Brain microvascular endothelial cell (primary cell): ENCODE results near the gene XXYLT1.

ENCODE experiments used
- DNase-seq: peaks from one replicate; pipeline ENCODE4 v3.0.0-alpha.2; 2020
- H3K27ac ChIP-seq: fragments of 250-450 bp; sonication (Bioruptor Pico); 2 replicates; pipeline ENCODE4 v1.5.1; 2020; ENCODE audit warnings: mild to moderate bottlenecking, moderate library complexity
- H3K27me3 ChIP-seq: fragments of 250-450 bp; sonication (Bioruptor Pico); replicated peaks from 2 replicates; pipeline ENCODE4 v1.5.1; 2020; ENCODE audit warnings: mild to moderate bottlenecking
- H3K36me3 ChIP-seq: fragments of 250-450 bp; sonication (Bioruptor Pico); replicated peaks from 2 replicates; pipeline ENCODE4 v1.5.1; 2020; ENCODE audit warnings: mild to moderate bottlenecking
- H3K4me3 ChIP-seq: 2 replicates; pipeline ENCODE4 v1.5.1; 2011; ENCODE audit warnings: low read depth, mild to moderate bottlenecking, control low read depth, low read length, moderate library complexity
- CTCF ChIP-seq: IDR thresholded peaks from 2 replicates; pipeline ENCODE4 v1.5.1; 2011; ENCODE audit warnings: low read depth, mild to moderate bottlenecking, moderate library complexity, low read length, control low read depth, inconsistent platforms; ENCODE audit errors: missing control alignments
- in situ Hi-C: cut with HindIII; loops from 2 replicates; pipeline ENCODE4 v1.10.0; 2017; ENCODE audit warnings: low sequenced_read_pairs, low pct_ligation_motif_present

The XXYLT1 gene

GRCh38 chr3:195151866-195152541 lies 119.0 kb downstream of the XXYLT1 start:
- Histone ChIP-seq H3K36me3 (no peaks in the 10 kb centered on the region), H3K27me3 (no peaks in the 10 kb centered on the region), H3K27ac (peak overlapping the region; percentile 82), H3K4me3 (no peak overlapping the region)
- in situ Hi-C loops: no loop called here
- TF ChIP-seq CTCF: no peak
- peak; percentile 88 for DNase-seq

GRCh38 chr3:195151402-195151801 lies 119.6 kb downstream of the XXYLT1 start:
- Histone ChIP-seq H3K27ac (peak overlapping the region; percentile 82), H3K27me3 (no peaks in the 10 kb centered on the region), H3K4me3 (no peak overlapping the region), H3K36me3 (no peaks in the 10 kb centered on the region)
- in situ Hi-C loops: no loop called here
- no peak for DNase-seq
- no peak for TF ChIP-seq CTCF

- peak; percentile 96 for DNase-seq
- TF ChIP-seq CTCF: no peak
- in situ Hi-C loops: no loop called here
- Histone ChIP-seq H3K27me3 (no peaks in the 10 kb centered on the region), H3K36me3 (no peaks in the 10 kb centered on the region), H3K4me3 (peak overlapping the region; percentile 20), H3K27ac (peak overlapping the region; percentile 82)
Measured at GRCh38 chr3:195150181-195151118, 120.5 kb downstream of the XXYLT1 start.

- Histone ChIP-seq H3K27me3 (no peaks in the 10 kb centered on the region), H3K27ac (peak overlapping the region; percentile 82), H3K36me3 (no peaks in the 10 kb centered on the region), H3K4me3 (no peak overlapping the region)
- TF ChIP-seq CTCF: no peak
- DNase-seq: no peak
- in situ Hi-C loops: no loop called here
Measured at GRCh38 chr3:195149292-195150030, 121.5 kb downstream of the XXYLT1 start.

DNA sequence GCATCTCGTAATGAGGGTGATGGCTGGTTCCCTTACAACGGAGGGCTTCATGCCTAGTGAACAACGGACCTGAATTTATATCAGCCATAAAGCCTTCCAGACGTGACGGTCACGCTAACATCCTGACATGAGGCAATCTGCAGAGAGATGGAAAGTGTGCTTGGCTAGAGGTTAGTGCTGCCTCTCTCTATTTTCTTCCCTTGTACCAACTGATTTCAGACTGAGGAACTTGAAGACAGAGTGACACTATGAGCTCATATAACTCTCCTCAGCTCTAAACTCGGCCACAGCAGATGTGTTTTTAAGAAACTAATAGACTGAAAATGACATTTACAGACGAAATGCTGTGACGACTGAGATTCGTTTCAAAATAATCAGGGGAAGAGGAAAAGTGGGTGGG lies 122.4 kb downstream of the XXYLT1 start:
- H3K27ac ChIP-seq: peak overlapping the region; percentile 13
- TF ChIP-seq CTCF: no peak
- DNase-seq: no peak
- H3K4me3 ChIP-seq: no peak overlapping the region
- in situ Hi-C loops: no loop called here
- no peaks in the 10 kb centered on the region for H3K27me3 ChIP-seq
- H3K36me3 ChIP-seq: no peaks in the 10 kb centered on the region
